A375 (cell line): ENCODE results near the gene AFP. TPM values are rescaled to one million over a fixed set of nuclear protein-coding genes. Genes with fewer than 3 reads are reported as not detected.

Source experiments
- total RNA-seq: library from RNA; depleted of rRNA; stranded (reverse); fragments of >200 nt; shearing (Covaris generic); gene quantifications from 2 replicates; pipeline ENCODE4 v1.2.3, GENCODE V29; 2014; rRNA removed

The AFP gene
- total RNA-seq, result not detected in 2 replicates

GRCh38 chr4:73435984-73436383, at the start of gene AFP:
TSS of gene AFP (plus strand) at chr4:73436221. CDS start at chr4:73436263, 42 bp downstream.

GRCh38 chr4:73404042-73404441, 32.0 kb upstream of the AFP start, which contains the start of gene ALB:
TSS of gene ALB (plus strand) at chr4:73404287. CDS start at chr4:73404328, 41 bp downstream.

GRCh38 chr4:73481358-73481757, 45.3 kb downstream of the AFP start, which contains the start of gene AFM:
TSS of gene AFM (plus strand) at chr4:73481745. CDS start at chr4:73481776, 31 bp downstream.

Other genes starting within 250 kb of the AFP start
- 38.1 and 47.5 TPM in 2 replicates for gene ANKRD17, start 177.4 kb upstream of the AFP start, total RNA-seq
- 0.05 TPM in 1 of 2 replicates, not detected in the other for gene ALB, start 31.9 kb upstream of the AFP start, total RNA-seq
- gene AFM, start 45.5 kb downstream of the AFP start, total RNA-seq, result not detected in 2 replicates
- not detected in 2 replicates for gene RASSF6, start 184.2 kb downstream of the AFP start, total RNA-seq